MV-4-11 (cell line): ENCODE measurements around the gene C1QA.
A peak's percentile ranks its signal among the peaks of the same experiment; 100 is the strongest.

ENCODE experiments used
- DNase-seq: peaks from one replicate; lab custom pipeline; 2025; lab: John Stamatoyannopoulos, UW

Gene C1QA

GRCh38 chr1:22612671-22613571 is 23.5 kb upstream of the C1QA start:
- no peak for DNase-seq

- DNase-seq: no peak
Measured at GRCh38 chr1:22613572-22613918, 22.9 kb upstream of the C1QA start.

- DNase-seq: no peak
Measured at GRCh38 chr1:22613951-22614350, 22.5 kb upstream of the C1QA start.

- peak; percentile 13 for DNase-seq
Measured at GRCh38 chr1:22615886-22616285, 20.5 kb upstream of the C1QA start.

GRCh38 chr1:22616571-22616970 is 19.9 kb upstream of the C1QA start:
- DNase-seq: no peak

- DNase-seq: no peak
Measured at GRCh38 chr1:22618056-22618455, 18.4 kb upstream of the C1QA start.

GRCh38 chr1:22619252-22619651 is 17.2 kb upstream of the C1QA start:
- peak; percentile 89 for DNase-seq

- peak; percentile 28 for DNase-seq
Measured at GRCh38 chr1:22619798-22620197, 16.6 kb upstream of the C1QA start.

GRCh38 chr1:22621761-22622160 is 14.7 kb upstream of the C1QA start:
- no peak for DNase-seq

- DNase-seq: no peak
Measured at GRCh38 chr1:22625262-22625925, 11.0 kb upstream of the C1QA start.

GRCh38 chr1:22626237-22627157 is 9.9 kb upstream of the C1QA start:
- no peak for DNase-seq

GRCh38 chr1:22627331-22627730 is 9.1 kb upstream of the C1QA start:
- no peak for DNase-seq

- DNase-seq: no peak
Measured at GRCh38 chr1:22628698-22629444, 7.6 kb upstream of the C1QA start.

GRCh38 chr1:22629886-22630285 is 6.5 kb upstream of the C1QA start:
- DNase-seq: no peak

GRCh38 chr1:22633697-22634463 is 2.5 kb upstream of the C1QA start:
- DNase-seq: no peak

GRCh38 chr1:22635436-22635835 is 992 bp upstream of the C1QA start:
- DNase-seq: no peak

- DNase-seq: no peak
Measured at GRCh38 chr1:22636927-22637326, 499 bp downstream of the C1QA start.

GRCh38 chr1:22637907-22638445 is 1.5 kb downstream of the C1QA start:
- DNase-seq: no peak

GRCh38 chr1:22638476-22639234 is 2.2 kb downstream of the C1QA start:
- no peak for DNase-seq

GRCh38 chr1:22639286-22639685 is 2.9 kb downstream of the C1QA start:
- no peak for DNase-seq
